Activated naive CD4-positive, alpha-beta T cell treated with anti-CD3 and anti-CD28 coated beads, Interleukin-2, amount 10 ng/mL, durations not matched to agents 7 days and 5 days (primary cell): ENCODE measurements around the gene VAT1.
A peak's percentile ranks its signal among the peaks of the same experiment; 100 is the strongest.

Experiments used
- CTCF ChIA-PET: fragments of 350-600 bp; sonication (Branson Sonifier 250); formaldehyde crosslinking; loops from one replicate; lab custom pipeline; 2021; ENCODE audit warnings: antibody characterized with exemption; lab: Charles Lee
- DNase-seq: peaks from one replicate; pipeline ENCODE4 v3.0.0-alpha.2; 2020
- H3K27ac Mint-ChIP-seq: one replicate; pipeline ENCODE4 v1.8.0; 2021; ENCODE audit warnings: mild to moderate bottlenecking, moderate library complexity, mixed read lengths
- H3K27me3 Mint-ChIP-seq: one replicate; pipeline ENCODE4 v1.8.0; 2021; ENCODE audit warnings: mild to moderate bottlenecking, mixed read lengths
- H3K36me3 Mint-ChIP-seq: one replicate; pipeline ENCODE4 v1.8.0; 2021; ENCODE audit warnings: mixed read lengths
- H3K4me1 Mint-ChIP-seq: one replicate; pipeline ENCODE4 v1.8.0; 2021; ENCODE audit warnings: mixed read lengths
- H3K4me3 Mint-ChIP-seq: one replicate; pipeline ENCODE4 v1.8.0; 2021; ENCODE audit warnings: mild to moderate bottlenecking, moderate library complexity, mixed read lengths
- H3K9me3 Mint-ChIP-seq: one replicate; pipeline ENCODE4 v1.8.0; 2021; ENCODE audit warnings: mixed read lengths

The VAT1 gene

DNA sequence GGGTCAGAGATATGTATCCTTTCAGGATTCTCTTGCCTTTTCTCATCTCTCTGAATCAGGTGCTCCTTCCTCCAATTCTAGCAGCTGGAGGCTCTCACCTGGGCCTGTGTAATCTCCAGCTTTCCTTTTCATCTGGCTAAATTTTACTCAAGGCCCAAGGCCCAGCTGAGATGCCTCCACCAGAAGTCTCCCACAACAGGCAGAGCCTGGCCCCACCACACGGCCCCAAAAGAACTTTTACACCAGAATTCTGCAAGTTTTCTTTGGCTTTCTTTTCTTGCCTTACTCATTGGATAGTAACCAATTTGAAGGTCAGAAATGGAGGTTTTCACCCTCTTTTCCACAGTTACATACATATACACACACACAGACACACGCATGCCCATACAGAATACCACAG lies 17.5 kb upstream of the VAT1 start:
- CTCF ChIA-PET, result no interaction called here
- Mint-ChIP-seq H3K9me3 (no peaks in the 10 kb centered on the region), H3K27me3 (no peaks in the 10 kb centered on the region), H3K27ac (no peak overlapping the region), H3K4me1 (no peaks in the 10 kb centered on the region), H3K36me3 (peaks cover 14% of the 10 kb centered on the region), H3K4me3 (no peak overlapping the region)
- no peak for DNase-seq

DNA sequence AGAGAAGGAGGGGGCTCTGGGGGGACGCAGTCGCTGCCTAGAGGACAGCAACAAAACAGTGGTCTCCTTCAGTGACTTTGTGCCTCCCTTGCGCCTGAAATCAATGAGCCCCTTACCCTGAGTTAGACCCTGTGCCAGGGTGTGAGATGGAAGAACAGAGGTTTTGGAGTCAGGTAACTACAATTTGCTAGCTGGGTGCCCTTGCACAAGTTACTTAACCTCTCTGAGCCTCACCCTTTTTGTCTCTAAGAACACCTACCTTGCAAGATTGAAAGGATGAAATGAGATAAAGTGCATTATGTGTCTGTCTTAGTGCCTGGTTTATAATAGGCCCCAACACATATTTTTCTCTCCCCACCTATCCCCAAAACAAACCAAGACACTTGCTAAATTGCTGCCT lies 12.7 kb upstream of the VAT1 start:
- H3K4me1 Mint-ChIP-seq, result no peaks in the 10 kb centered on the region
- DNase-seq, result no peak
- peaks cover 5% of the 10 kb centered on the region for H3K27me3 Mint-ChIP-seq
- no peaks in the 10 kb centered on the region for H3K36me3 Mint-ChIP-seq
- H3K27ac Mint-ChIP-seq, result no peak overlapping the region
- CTCF ChIA-PET, result no interaction called here
- H3K9me3 Mint-ChIP-seq, result no peaks in the 10 kb centered on the region
- H3K4me3 Mint-ChIP-seq, result no peak overlapping the region

DNA sequence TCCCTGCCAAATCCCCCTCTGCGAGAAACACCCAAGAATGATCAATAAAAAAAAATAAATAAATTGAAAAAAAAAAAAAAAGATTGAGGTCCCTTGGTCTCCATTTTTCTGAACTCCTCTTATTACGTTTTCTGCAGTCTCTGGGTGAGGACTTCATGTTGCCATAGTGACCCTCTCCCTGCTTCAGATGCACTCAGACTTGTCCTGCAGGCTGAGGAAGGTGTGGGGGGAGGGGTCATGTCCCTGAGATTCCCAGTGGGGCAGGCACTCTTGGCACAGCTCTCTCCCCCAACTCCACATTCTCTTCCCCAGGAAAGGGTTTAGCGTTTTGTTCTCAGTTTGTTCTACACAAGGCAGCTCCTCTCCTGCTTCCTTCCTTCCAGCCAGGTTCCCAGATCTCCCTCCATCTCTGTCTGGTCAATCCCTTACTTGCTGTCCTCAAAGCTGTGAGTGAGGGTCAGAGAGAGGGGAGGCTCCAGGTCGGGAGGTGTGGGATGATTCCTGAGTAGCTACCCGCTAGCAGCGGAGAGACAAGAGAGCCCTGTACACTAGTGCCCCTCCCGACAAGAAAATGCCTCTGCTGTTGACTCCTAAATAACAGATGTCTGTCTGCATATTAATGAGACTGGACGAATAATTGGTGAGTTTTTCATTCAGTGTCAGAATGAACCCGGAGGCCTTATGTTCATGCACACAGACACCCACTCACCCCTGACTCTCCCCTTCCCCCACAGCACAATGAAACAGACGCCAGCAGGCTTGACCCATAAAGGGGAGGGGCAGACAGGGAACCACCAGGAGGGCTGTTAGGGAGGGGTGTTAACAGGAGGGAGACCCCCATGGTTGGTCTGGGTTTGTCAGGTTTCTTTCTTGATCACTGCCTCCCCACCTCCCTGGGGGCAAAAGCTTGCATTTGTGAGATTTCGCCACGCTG lies 12.0 kb upstream of the VAT1 start:
- no peak overlapping the region for H3K27ac Mint-ChIP-seq
- no peaks in the 10 kb centered on the region for H3K9me3 Mint-ChIP-seq
- CTCF ChIA-PET, result no interaction called here
- H3K36me3 Mint-ChIP-seq, result no peaks in the 10 kb centered on the region
- H3K27me3 Mint-ChIP-seq, result peaks cover 5% of the 10 kb centered on the region
- DNase-seq, result no peak
- no peaks in the 10 kb centered on the region for H3K4me1 Mint-ChIP-seq
- H3K4me3 Mint-ChIP-seq, result no peak overlapping the region

DNA sequence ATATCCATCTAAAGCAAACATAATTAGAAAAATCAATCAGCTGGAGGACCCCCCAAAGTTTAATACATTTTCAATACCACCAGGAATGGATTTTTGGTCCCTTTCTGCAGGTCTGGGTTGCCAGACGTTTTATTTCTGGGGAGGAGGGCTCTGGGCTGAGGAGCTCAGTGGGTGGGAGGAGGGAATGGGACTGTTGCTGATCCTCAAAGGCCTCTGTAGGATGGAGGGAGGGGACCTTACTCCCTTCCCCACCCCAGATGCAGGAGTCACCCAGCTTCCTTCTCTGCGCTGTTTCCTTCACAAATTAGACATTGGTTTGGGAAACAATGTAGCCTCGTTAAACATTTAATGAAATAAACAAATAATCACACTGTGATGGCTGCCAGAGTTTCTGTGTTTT lies 9.5 kb upstream of the VAT1 start:
- no peak for DNase-seq
- peaks cover 25% of the 10 kb centered on the region for H3K27me3 Mint-ChIP-seq
- no peak overlapping the region for H3K27ac Mint-ChIP-seq
- H3K9me3 Mint-ChIP-seq, result no peaks in the 10 kb centered on the region
- CTCF ChIA-PET, result no interaction called here
- H3K4me3 Mint-ChIP-seq, result no peak overlapping the region
- H3K4me1 Mint-ChIP-seq, result no peaks in the 10 kb centered on the region
- no peaks in the 10 kb centered on the region for H3K36me3 Mint-ChIP-seq

DNA sequence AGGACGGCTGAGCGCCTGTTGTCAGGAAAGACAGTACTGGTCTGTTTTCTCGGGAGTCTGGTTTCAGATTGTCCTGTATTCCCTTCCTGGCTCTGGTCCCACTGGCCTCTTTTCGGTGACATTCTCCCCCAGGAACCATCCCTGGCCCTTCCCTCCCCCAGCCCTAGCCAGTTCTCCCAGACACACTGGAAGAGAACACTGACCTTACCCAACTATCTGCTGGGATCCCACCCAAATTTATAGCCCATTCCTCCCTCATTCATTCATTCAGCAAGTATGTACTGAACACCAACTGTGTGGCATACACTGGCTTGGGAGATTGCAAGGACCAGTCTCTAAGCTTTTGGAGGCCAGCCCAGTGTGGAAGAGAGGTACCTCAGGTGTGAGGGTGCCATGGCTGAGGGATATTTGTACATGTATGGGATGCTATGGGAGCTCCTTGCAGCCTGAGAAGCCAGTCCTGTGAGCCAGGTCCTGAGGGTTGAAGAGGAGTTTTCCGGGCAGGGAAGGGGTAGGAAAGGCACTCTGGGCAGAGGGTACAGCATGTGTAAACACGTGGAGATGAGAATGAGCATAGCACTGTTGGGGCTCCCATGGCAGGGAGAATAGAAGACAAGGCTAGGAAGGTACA lies 8.1 kb upstream of the VAT1 start:
- CTCF ChIA-PET, result no interaction called here
- Mint-ChIP-seq H3K27me3 (peaks cover 38% of the 10 kb centered on the region), H3K9me3 (no peaks in the 10 kb centered on the region), H3K27ac (no peak overlapping the region), H3K4me1 (peaks cover 3% of the 10 kb centered on the region), H3K36me3 (no peaks in the 10 kb centered on the region), H3K4me3 (no peak overlapping the region)
- DNase-seq, result no peak

DNA sequence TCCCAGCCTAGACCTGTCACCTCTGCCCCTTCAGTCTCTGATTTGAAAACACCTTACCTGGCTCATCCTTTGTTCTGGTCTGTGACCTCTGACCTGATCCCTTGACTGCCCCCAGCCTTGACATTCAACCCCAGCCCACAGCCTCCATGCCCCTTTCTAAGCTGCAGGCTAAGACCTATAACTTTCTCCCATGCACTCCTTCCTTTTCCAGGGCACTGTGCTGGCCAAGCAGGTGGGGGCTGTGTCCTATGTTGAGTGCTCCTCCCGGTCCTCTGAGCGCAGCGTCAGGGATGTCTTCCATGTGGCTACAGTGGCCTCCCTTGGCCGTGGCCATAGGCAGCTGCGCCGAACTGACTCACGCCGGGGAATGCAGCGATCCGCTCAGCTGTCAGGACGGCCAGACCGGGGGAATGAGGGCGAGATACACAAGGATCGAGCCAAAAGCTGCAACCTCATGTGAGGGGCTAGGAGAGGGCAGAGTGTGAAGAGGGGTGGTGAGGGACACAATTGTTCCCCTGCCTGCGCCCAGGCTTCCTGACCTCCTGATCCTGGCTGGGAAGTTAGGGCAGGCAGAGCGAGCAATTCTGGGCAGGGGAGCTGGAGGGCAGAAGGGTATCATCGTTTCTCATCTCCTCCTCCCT lies 6.2 kb upstream of the VAT1 start:
- peak overlapping the region; percentile 25 for H3K27ac Mint-ChIP-seq
- H3K4me1 Mint-ChIP-seq, result peaks cover 13% of the 10 kb centered on the region
- CTCF ChIA-PET, result no interaction called here
- peaks cover 50% of the 10 kb centered on the region for H3K27me3 Mint-ChIP-seq
- no peak overlapping the region for H3K4me3 Mint-ChIP-seq
- peaks cover 2% of the 10 kb centered on the region for H3K36me3 Mint-ChIP-seq
- no peak for DNase-seq
- no peaks in the 10 kb centered on the region for H3K9me3 Mint-ChIP-seq

DNA sequence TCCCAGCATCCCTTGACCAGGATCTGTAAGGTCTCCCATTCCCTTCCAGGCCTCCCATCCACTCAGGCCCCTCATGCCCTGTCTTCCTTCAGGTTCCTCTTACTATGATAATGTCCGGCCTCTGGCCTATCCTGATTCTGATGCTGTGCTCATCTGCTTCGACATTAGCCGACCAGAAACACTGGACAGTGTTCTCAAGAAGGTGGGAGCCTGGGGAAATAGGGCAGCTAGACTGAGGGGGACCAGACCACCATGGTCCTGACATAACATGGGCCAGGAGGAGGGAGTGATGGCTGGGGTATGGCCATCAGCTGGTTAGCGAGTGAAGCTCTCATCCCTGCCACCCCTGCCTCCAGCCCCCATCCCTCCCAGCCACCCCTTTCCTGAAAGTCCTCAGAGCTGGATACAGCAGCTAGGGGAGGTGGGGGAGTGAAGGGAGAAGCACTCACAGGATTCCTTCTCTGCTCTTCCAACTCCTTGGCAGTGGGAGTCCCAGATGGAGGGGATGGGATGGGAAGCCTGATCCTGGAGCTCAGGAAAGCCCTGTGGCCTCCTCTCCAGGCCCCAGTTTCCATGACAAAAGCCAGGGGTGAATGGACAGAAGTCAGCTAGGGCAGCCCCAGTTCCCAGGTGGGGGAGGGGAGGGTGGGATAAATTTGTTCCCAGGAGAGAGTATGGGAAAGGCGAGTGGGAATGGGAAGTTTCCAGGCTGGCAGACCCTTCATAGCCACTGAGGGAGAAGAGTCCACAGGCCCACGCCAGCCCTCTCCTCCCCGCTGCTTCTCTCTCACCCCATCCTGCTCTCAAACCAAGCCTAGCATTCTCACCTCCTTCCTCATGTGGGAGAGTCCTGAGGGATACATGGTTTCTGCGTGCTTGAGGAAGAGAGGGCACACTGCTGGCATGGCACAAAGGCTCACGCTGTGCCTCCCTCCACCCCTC lies 5.2 kb upstream of the VAT1 start:
- Mint-ChIP-seq H3K4me1 (peaks cover 13% of the 10 kb centered on the region), H3K27ac (no peak overlapping the region), H3K27me3 (peaks cover 57% of the 10 kb centered on the region), H3K9me3 (no peaks in the 10 kb centered on the region), H3K4me3 (no peak overlapping the region), H3K36me3 (peaks cover 2% of the 10 kb centered on the region)
- DNase-seq, result no peak
- CTCF ChIA-PET, result no interaction called here

DNA sequence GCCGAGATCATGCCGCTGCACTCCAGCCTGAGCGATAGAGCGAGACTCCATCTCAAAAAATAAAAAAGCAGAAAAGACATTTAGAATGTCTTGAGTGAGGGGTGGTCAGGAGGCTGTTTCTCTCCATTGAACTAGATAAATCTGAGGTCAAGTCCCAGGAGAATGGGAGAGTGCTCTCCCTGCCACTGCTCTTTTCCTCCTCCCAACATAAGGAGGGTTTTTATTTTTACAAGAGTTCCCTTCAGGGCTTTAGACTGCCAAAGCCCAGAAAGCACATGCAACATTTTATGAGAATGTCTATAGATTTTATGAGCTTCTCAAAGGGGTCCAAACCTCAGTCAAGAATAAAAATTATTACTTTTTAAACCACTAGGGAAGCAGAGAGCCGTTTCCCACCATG lies 4.4 kb upstream of the VAT1 start:
- peaks cover 2% of the 10 kb centered on the region for H3K36me3 Mint-ChIP-seq
- H3K27ac Mint-ChIP-seq, result no peak overlapping the region
- CTCF ChIA-PET, result no interaction called here
- peaks cover 65% of the 10 kb centered on the region for H3K27me3 Mint-ChIP-seq
- no peak for DNase-seq
- H3K4me1 Mint-ChIP-seq, result peaks cover 16% of the 10 kb centered on the region
- peak overlapping the region; percentile 31 for H3K4me3 Mint-ChIP-seq
- no peaks in the 10 kb centered on the region for H3K9me3 Mint-ChIP-seq

DNA sequence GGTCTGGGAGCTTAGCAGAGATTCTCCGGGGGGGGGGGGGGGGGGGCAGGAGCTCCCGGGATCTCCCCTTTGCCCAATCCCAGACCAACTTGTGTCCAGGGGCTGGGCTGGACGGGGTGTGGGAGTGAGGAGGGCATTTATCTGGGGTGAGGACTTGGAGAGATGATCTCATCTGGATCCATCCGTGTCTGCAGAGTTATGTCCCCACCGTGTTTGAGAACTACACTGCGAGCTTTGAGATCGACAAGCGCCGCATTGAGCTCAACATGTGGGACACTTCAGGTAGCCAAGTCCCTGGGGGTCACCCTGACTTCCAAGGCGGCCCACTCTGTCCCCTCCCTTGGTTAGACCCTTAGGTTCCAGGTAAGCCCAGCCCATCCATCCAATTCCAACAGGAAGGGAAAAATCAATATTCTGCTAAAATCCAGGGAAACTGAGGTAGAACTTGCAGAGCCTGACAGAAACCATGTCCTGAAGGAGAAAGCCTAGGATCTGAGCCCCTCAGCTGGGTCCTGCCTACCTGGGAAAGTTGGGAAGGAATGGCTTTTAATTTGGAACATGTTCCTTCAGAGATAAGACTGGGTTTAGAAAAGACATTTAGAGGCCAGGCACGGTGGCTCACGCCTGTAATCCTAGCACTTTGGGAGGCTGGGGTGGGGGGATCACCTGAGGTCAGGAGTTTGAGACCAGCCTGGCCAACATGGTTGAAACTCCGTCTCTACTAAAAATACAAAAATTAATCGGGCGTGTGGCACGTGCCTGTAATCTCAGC lies 3.8 kb upstream of the VAT1 start:
- no peak for DNase-seq
- peaks cover 2% of the 10 kb centered on the region for H3K36me3 Mint-ChIP-seq
- CTCF ChIA-PET, result no interaction called here
- H3K4me3 Mint-ChIP-seq, result peak overlapping the region; percentile 31
- no peaks in the 10 kb centered on the region for H3K9me3 Mint-ChIP-seq
- H3K4me1 Mint-ChIP-seq, result peaks cover 21% of the 10 kb centered on the region
- no peak overlapping the region for H3K27ac Mint-ChIP-seq
- H3K27me3 Mint-ChIP-seq, result peaks cover 71% of the 10 kb centered on the region

DNA sequence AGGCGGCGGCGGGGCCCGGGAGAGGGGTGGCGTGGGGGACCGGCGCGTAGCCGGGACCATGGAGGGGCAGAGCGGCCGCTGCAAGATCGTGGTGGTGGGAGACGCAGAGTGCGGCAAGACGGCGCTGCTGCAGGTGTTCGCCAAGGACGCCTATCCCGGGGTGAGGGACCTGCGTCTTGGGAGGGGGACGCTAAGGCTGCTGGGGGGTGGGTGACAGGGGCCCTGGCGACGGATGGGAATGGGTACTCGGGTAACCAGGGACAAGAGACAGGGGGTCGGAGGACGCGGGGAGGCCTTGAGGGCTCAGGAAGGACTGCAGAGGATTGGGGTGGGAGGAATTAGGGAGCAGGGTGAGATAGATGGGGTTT lies 3.1 kb upstream of the VAT1 start:
- Mint-ChIP-seq H3K36me3 (peaks cover 2% of the 10 kb centered on the region), H3K4me1 (peaks cover 26% of the 10 kb centered on the region), H3K27ac (no peak overlapping the region), H3K4me3 (peak overlapping the region; percentile 61), H3K27me3 (peaks cover 70% of the 10 kb centered on the region), H3K9me3 (no peaks in the 10 kb centered on the region)
- DNase-seq, result no peak
- CTCF ChIA-PET, result no interaction called here

DNA sequence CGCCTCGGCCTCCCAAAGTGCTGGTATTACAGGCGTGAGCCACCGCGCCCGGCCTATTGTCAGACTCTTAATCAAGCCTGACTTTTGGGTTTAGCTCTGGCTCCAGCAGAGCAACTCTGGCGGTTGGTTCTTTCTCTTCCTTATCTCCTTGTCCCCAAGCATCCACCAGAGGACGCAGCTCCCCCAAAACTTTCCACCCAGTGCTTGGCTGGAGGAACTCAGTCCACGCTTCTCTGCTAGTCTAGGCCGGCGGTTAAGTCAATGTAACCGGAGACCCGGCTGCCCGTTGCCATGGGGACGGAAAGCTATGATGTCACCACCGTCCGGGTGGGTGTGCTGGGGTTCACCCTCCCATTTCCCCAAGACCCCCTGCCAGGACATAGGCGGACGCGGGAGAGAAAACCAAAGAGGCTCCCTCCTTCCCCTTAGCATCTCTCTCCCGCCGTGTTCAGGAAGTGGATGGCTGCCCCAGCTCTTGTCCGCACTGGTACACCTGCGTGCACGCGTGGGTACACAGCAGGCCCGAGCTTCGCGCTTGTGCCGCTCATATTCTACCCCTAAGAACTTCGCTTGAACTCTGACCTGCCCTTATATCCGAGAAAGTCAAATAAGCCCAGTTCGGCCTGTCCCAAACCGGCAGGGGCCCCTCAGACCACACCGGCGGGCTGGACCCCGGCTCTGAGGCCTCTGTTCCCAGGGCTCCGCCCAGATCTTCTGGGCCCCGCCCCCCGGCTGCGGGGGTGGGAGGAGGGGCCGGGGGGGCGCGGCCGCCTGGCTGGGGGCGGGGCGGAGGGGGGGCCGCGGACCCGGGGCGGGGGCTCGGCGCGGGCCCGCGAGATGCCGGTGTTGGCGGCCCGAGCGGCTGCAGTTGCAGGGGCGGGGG lies 2.5 kb upstream of the VAT1 start, which contains the start of gene RND2:
RND2 (plus strand) TSS at position 825 of the 883 bp plus-strand sequence. CDS start 117 bp downstream, outside the sequence.
- no peak within 1 kb of the TSS for H3K27ac Mint-ChIP-seq
- H3K27me3 Mint-ChIP-seq, result peaks cover 72% of the 10 kb centered on the region
- peak; percentile 83 for DNase-seq

More for the DNA sequence above, 2.5 kb upstream of the VAT1 start, which contains the start of gene RND2:
- Mint-ChIP-seq H3K36me3 (peaks cover 2% of the 10 kb centered on the region), H3K9me3 (no peaks in the 10 kb centered on the region), H3K4me3 (peak within 1 kb of the TSS; percentile 78), H3K4me1 (peaks cover 32% of the 10 kb centered on the region)
- CTCF ChIA-PET, result interaction anchor here (1.0 to 1.4 kb wide), 4 partner anchors 14 to 26 kb away, joined by 3 to 5 read pairs (median 3); partner anchors contain the start of genes IFI35 and RPL27
